H1 (cell line): ENCODE results near the gene ZDHHC11. TPM values are rescaled to one million over a fixed set of nuclear protein-coding genes. Genes with fewer than 3 reads are reported as not detected.

Experiments
- CEBPB ChIP-seq: IDR thresholded peaks from 2 replicates; pipeline ENCODE4 v1.6.1; 2012; ENCODE audit warnings: low read depth, low read length
- CHD1 ChIP-seq: IDR thresholded peaks from 2 replicates; pipeline ENCODE4 v1.6.1; 2012; ENCODE audit warnings: low read depth, low read length, improper control_type of control experiment
- CHD7 ChIP-seq: fragments of 300-600 bp; sonication (generic); IDR thresholded peaks from 2 replicates; pipeline ENCODE4 v1.7.1; 2012; ENCODE audit warnings: low read length, moderate library complexity, mild to moderate bottlenecking, inconsistent platforms; ENCODE audit not compliant: insufficient replicate concordance
- GABPA ChIP-seq: IDR thresholded peaks from 2 replicates; pipeline ENCODE4 v1.6.1; 2011; ENCODE audit warnings: mild to moderate bottlenecking, low read length, moderate library complexity, borderline replicate concordance; ENCODE audit not compliant: insufficient read depth
- PHF8 ChIP-seq: fragments of 200-600 bp; sonication (generic); conservative IDR thresholded peaks from 2 replicates; pipeline ENCODE4 v1.7.1; 2012; ENCODE audit warnings: low read depth, mild to moderate bottlenecking, inconsistent platforms, low read length, moderate library complexity
- TAF1 ChIP-seq: IDR thresholded peaks from 2 replicates; pipeline ENCODE4 v1.6.1; 2011; ENCODE audit warnings: mild to moderate bottlenecking, low read depth, low read length
- USF2 ChIP-seq: IDR thresholded peaks from 2 replicates; pipeline ENCODE4 v1.6.1; 2011; ENCODE audit warnings: low read length, improper control_type of control experiment
- ZNF274 ChIP-seq: IDR thresholded peaks from 2 replicates; pipeline ENCODE4 v1.7.0; 2012; ENCODE audit warnings: low read length, borderline replicate concordance; ENCODE audit errors: extremely low read depth
- polyA plus RNA-seq, 7 experiments: library from polyadenylated mRNA; depleted of rRNA in 3 of 7; stranded (reverse) in 5 of 7; unstranded in 2 of 7; fragments of >200 nt in 5 of 7; fragments of 200-250 nt in 2 of 7; gene quantifications; 1 replicate in 5 of 7; 2 replicates in 1 of 7; 4 replicates in 1 of 7; pipeline versions ENCODE4 v1.2.1 to v1.2.3, GENCODE V29; 2011 to 2013; ENCODE audit warnings: missing spikeins in 2 of 7, mixed read lengths in 2 of 7
- total RNA-seq: library from RNA; stranded (reverse); fragmentation: NEBNext Ultra II Directional; extraction: Animal tissue kit (Norgen Biotek cat#: 25700); gene quantifications from 2 replicates; pipeline ENCODE4 v1.2.1, GENCODE V29; 2021

ZDHHC11 gene
- total and polyA plus RNA-seq, 2 of the 8 experiments (the other 6 are each of a cell fraction or from before 2014, with no cell fraction given) = 4.7 to 16.6 TPM

GRCh38 chr5:819078-819477 is 31.7 kb downstream of the ZDHHC11 start (continued):
- TF ChIP-seq CHD7 (no peak), ZNF274 (no peak), USF2 (no peak), PHF8 (no peak), GABPA (no peak), CHD1 (no peak), CEBPB (no peak), TAF1 (no peak)
